MCF 10A (cell line): ENCODE results near the gene GORASP2. TPM values are rescaled to one million over a fixed set of nuclear protein-coding genes. Genes with fewer than 3 reads are reported as not detected.

ENCODE experiments used
- BruUV-seq: library from RNA; stranded (reverse); fragments of 400-500 nt; replicated peaks from 2 replicates; lab custom pipeline; 2021; lab: Mats Ljungman, UMichigan
- CTCF ChIA-PET: fragments of 300-600 bp; sonication (Branson Sonifier 250); formaldehyde crosslinking; extraction: SDS; loops from one replicate; lab custom pipeline; 2021; ENCODE audit warnings: antibody characterized with exemption, inconsistent platforms; lab: Yijun Ruan, JAX
- POLR2A ChIA-PET: fragments of 300-600, 350-650 bp; sonication (Branson Sonifier 250); formaldehyde crosslinking; extraction: SDS; loops from one replicate; lab custom pipeline; 2020; ENCODE audit warnings: antibody characterized with exemption, inconsistent platforms; lab: Yijun Ruan, JAX
- DNase-seq: peaks from one replicate; pipeline ENCODE4 v3.0.0-alpha.2; 2018; ENCODE audit not compliant: unreplicated experiment
- H3K27ac Mint-ChIP-seq: one replicate; pipeline ENCODE4 v1.8.0; 2022; ENCODE audit warnings: mild to moderate bottlenecking, low read depth, mixed read lengths; ENCODE audit not compliant: unreplicated experiment
- H3K27me3 Mint-ChIP-seq: one replicate; pipeline ENCODE4 v1.8.0; 2022; ENCODE audit warnings: mixed read lengths; ENCODE audit not compliant: insufficient read depth, unreplicated experiment
- H3K36me3 Mint-ChIP-seq: one replicate; pipeline ENCODE4 v1.8.0; 2022; ENCODE audit warnings: mild to moderate bottlenecking, moderate library complexity, mixed read lengths; ENCODE audit not compliant: insufficient read depth, unreplicated experiment
- H3K4me1 Mint-ChIP-seq: one replicate; pipeline ENCODE4 v1.8.0; 2022; ENCODE audit warnings: mixed read lengths; ENCODE audit not compliant: insufficient read depth, unreplicated experiment
- H3K4me3 Mint-ChIP-seq: one replicate; pipeline ENCODE4 v1.8.0; 2022; ENCODE audit warnings: mild to moderate bottlenecking, moderate library complexity, mixed read lengths; ENCODE audit not compliant: unreplicated experiment
- H3K9me3 Mint-ChIP-seq: one replicate; pipeline ENCODE4 v1.8.0; 2022; ENCODE audit warnings: mixed read lengths; ENCODE audit not compliant: unreplicated experiment
- intact Hi-C: fragments of 100-400 bp; cut with micrococcal nuclease; formaldehyde crosslinking; loops from 2 replicates; pipeline ENCODE4 v1.14.1; 2022
- total RNA-seq: library from RNA; stranded (reverse); gene quantifications from 2 replicates; pipeline ENCODE4 v1.2.3, GENCODE V29; 2022
- TF ChIP-seq, protein P1 (sequence below): fragments of 200-600 bp; IDR thresholded peaks from one replicate; pipeline ENCODE4 v1.8.0; 2022; ENCODE audit warnings: antibody characterized with exemption, mild to moderate bottlenecking; ENCODE audit not compliant: unreplicated experiment

GORASP2 gene
- total RNA-seq, 1 experiment from 2014 or later = 140 TPM

DNA sequence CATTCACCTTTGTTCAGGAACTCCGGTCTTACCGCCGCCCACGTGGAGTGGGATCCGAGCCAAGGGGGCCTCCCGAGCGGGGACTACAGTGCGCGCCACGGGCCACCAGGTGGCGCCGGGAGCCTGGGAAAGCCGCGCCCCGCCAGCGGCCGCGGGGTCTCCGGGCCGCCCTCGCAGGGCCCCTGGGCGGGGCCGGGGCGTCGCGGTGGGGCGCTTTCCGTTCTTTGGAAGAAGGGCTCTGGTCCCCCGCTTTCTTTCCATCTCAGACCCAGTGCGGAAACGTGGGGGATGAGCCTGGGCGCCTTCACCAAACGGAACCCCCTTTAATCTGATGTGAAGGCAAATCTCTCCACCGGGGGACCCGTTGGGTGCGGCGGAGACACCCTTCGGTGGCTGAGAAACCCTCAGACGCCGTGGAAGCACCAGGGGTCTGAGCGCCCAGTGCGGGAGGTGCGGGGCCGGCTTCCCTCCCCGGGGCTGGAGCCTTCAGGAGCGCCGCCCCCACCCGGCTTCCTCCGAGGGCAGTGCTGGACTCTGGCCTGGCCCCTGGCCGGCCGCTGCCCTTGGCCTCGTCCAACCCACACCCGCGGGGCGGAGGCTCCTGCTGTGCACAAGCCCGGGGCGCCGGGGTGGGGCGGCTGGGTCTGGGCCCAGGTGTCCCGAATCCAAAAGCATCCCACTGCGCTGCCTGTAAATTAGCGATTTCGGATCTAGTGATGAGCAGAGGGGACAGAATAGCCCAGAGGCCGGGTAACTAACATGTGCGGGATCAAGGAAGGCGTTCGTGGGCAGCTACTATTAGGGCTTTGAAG is 44.6 kb downstream of the GORASP2 start:
- intact Hi-C loops = loop anchor here (1.0 to 2.0 kb wide), 3 partner anchors 186 to 459 kb away; partner anchors contain the start of gene METTL8
- TF ChIP-seq, protein P1, sequence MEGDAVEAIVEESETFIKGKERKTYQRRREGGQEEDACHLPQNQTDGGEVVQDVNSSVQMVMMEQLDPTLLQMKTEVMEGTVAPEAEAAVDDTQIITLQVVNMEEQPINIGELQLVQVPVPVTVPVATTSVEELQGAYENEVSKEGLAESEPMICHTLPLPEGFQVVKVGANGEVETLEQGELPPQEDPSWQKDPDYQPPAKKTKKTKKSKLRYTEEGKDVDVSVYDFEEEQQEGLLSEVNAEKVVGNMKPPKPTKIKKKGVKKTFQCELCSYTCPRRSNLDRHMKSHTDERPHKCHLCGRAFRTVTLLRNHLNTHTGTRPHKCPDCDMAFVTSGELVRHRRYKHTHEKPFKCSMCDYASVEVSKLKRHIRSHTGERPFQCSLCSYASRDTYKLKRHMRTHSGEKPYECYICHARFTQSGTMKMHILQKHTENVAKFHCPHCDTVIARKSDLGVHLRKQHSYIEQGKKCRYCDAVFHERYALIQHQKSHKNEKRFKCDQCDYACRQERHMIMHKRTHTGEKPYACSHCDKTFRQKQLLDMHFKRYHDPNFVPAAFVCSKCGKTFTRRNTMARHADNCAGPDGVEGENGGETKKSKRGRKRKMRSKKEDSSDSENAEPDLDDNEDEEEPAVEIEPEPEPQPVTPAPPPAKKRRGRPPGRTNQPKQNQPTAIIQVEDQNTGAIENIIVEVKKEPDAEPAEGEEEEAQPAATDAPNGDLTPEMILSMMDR = peak; percentile 97
- DNase-seq = peak; percentile 86
- Mint-ChIP-seq H3K9me3 (no peaks in the 10 kb centered on the region), H3K4me3 (peak overlapping the region; percentile 71), H3K4me1 (no peaks in the 10 kb centered on the region), H3K36me3 (peaks cover 2% of the 10 kb centered on the region), H3K27me3 (no peaks in the 10 kb centered on the region), H3K27ac (peak overlapping the region; percentile 19)
- ChIA-PET CTCF (interaction anchor here (0.6 to 4.2 kb wide), 18 partner anchors 11 to 738 kb away, joined by 3 to 22 read pairs (median 4); partner anchors contain the start of gene GORASP2), POLR2A (interaction anchor here (0.7 to 2.1 kb wide), 10 partner anchors 10 to 460 kb away, joined by 3 to 14 read pairs (median 4); partner anchors contain the start of genes DCAF17 and METTL8)
- BruUV-seq = no TSS peak

DNA sequence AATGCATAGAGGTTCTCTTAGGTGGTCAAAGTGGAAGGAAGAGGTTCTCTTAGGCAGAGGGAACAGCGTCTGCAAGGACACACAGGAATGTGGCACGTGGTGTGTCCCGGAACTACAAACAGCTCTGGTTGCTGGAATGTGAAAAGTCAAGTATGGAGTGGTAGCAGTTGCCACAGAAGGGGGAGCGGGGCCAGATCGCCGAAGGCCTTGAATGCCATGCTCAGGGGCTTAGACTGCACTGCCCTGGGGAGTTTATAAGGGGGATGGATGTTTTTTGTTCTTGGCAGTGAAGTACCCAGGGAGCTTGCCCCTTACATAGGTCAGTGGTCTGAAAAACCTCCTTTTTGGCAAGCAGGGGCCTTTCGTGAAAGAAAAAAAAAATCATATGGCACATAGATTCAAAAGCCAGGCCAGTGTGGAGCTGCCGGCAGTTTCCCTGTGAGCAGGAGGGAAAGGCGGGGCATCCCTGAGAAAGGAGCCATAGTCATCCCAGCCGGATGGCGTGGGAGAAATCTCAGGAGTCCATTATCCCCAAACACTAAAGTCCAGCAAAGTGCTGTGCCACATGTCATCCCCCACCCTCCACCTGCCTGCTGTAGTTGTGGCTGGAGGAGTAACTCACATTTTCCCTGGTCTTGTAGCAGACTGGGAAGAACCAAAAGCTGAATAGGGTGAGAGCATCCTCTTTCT is 45.4 kb downstream of the GORASP2 start:
- ChIA-PET POLR2A (interaction anchor here (0.5 to 2.1 kb wide), 6 partner anchors 10 to 459 kb away, joined by 3 to 14 read pairs (median 4); partner anchors contain the start of genes DCAF17 and METTL8), CTCF (interaction anchor here (0.5 to 4.2 kb wide), 11 partner anchors 13 to 622 kb away, joined by 3 to 22 read pairs (median 3); no protein-coding TSS in a partner anchor)
- TF ChIP-seq, protein P1 = no peak
- Mint-ChIP-seq H3K4me3 (peak overlapping the region; percentile 71), H3K4me1 (no peaks in the 10 kb centered on the region), H3K27ac (no peak overlapping the region), H3K36me3 (no peaks in the 10 kb centered on the region), H3K27me3 (no peaks in the 10 kb centered on the region), H3K9me3 (no peaks in the 10 kb centered on the region)
- no TSS peak for BruUV-seq
- intact Hi-C loops = no loop called here
- peak; percentile 22 for DNase-seq

DNA sequence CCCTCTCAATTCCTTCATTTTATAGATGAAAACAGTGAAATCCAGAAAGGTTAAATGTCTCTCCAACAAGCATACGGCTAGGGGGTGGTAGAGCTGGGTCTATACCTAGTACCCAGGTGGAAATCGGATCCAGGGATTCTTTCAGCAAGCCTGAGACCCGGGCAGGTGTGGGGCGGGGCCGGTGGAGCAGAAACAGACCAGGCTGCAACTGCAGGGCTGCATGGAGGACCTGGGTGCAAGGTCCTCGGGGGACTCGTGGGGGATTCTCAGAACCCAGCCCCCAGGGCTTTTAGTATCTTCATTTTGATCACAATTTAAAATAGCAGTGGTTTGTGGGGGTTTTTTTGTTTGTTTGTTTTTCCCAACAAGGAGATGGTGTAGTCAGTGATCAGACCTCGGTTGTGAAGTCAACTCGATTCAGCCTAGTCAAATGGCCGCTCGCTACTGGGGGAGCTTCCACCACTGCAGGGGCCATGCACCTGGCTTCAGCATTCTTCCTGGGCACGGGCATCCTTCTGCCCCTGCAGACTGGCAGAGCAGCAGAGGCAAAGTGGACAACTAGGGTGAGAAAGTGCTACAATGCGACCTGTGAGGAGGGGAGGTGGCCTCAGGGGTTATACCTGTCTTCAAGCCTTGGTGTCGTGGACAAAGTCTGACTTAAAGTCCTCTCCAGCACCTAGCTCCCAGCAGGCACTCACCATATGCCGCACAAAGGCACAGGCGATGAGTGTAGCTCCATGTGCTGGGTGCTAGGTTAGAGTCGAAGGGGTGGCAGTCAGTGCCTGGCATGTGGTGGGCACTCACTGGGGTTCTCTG is 46.3 kb downstream of the GORASP2 start:
- H3K4me1 Mint-ChIP-seq = no peaks in the 10 kb centered on the region
- no peak for DNase-seq
- H3K36me3 Mint-ChIP-seq = no peaks in the 10 kb centered on the region
- no peak overlapping the region for H3K4me3 Mint-ChIP-seq
- POLR2A ChIA-PET = interaction anchor here (0.5 to 2.1 kb wide), 5 partner anchors 9 to 459 kb away, joined by 3 to 14 read pairs (median 4); partner anchors contain the start of genes DCAF17 and METTL8
- CTCF ChIA-PET = interaction anchor here (0.6 to 4.2 kb wide), 6 partner anchors 14 to 621 kb away, joined by 3 to 22 read pairs (median 4); no protein-coding TSS in a partner anchor
- TF ChIP-seq, protein P1 = no peak
- no peaks in the 10 kb centered on the region for H3K27me3 Mint-ChIP-seq
- H3K9me3 Mint-ChIP-seq = no peaks in the 10 kb centered on the region
- no peak overlapping the region for H3K27ac Mint-ChIP-seq
- intact Hi-C loops = no loop called here
- no TSS peak for BruUV-seq
